WTC11 (cell line): ENCODE data around the gene GPRC5C. TPM values are rescaled to one million over a fixed set of nuclear protein-coding genes. Genes with fewer than 3 reads are reported as not detected.

Source experiments
- ATAC-seq: fragments of 200-7000 bp; cut with Tn5 transposase; 2 replicates; pipeline ENCODE4 v1.10.0; 2021; ENCODE audit warnings: mild to moderate bottlenecking, moderate library complexity
- CTCF ChIA-PET: fragments of 300-600 bp; sonication (Branson Sonifier 250); formaldehyde crosslinking; loops from one replicate; lab custom pipeline; 2021; ENCODE audit warnings: antibody characterized with exemption; lab: Charles Lee
- POLR2A ChIA-PET: fragments of 350-600 bp; sonication (Branson Sonifier 250); formaldehyde crosslinking; loops from one replicate; lab custom pipeline; 2021; ENCODE audit warnings: antibody characterized with exemption; lab: Charles Lee
- DNase-seq: peaks from one replicate; pipeline ENCODE4 v3.0.0; 2021; ENCODE audit warnings: low spot score
- H3K27ac Mint-ChIP-seq: 2 replicates; pipeline ENCODE4 v1.8.0; 2021; ENCODE audit warnings: mixed read lengths
- H3K27me3 Mint-ChIP-seq: 2 replicates; pipeline ENCODE4 v1.8.0; 2021; ENCODE audit warnings: low read depth, mild to moderate bottlenecking, moderate library complexity, mixed read lengths
- H3K36me3 Mint-ChIP-seq: 2 replicates; pipeline ENCODE4 v1.8.0; 2021; ENCODE audit warnings: mixed read lengths
- H3K4me1 Mint-ChIP-seq: 2 replicates; pipeline ENCODE4 v1.8.0; 2022; ENCODE audit warnings: mixed read lengths
- H3K4me3 Mint-ChIP-seq: 2 replicates; pipeline ENCODE4 v1.8.0; 2021; ENCODE audit warnings: mild to moderate bottlenecking, moderate library complexity, mixed read lengths
- H3K9me3 Mint-ChIP-seq: 2 replicates; pipeline ENCODE4 v1.8.0; 2021; ENCODE audit warnings: mixed read lengths
- AR ChIP-seq: fragments of 250-450 bp; sonication (Bioruptor Pico); IDR thresholded peaks from 2 replicates; pipeline ENCODE4 v1.9.0; 2021; ENCODE audit warnings: mild to moderate bottlenecking
- CTCF ChIP-seq: fragments of 200-600 bp; IDR thresholded peaks from 2 replicates; pipeline ENCODE4 v1.8.0; 2022; ENCODE audit warnings: antibody characterized with exemption
- FOXP4 ChIP-seq: sonication (generic); formaldehyde crosslinking; IDR thresholded peaks from 2 replicates; pipeline ENCODE4 v1.8.0; 2022; ENCODE audit warnings: mild to moderate bottlenecking, missing genetic modification reagents
- GABPB1 ChIP-seq: sonication (generic); formaldehyde crosslinking; IDR thresholded peaks from 2 replicates; pipeline ENCODE4 v1.8.1; 2023; ENCODE audit warnings: mild to moderate bottlenecking, missing genetic modification reagents
- GRHL2 ChIP-seq: fragments of 250-450 bp; sonication (Bioruptor Pico); IDR thresholded peaks from 2 replicates; pipeline ENCODE4 v1.8.0; 2022; ENCODE audit warnings: mild to moderate bottlenecking, moderate library complexity; ENCODE audit not compliant: insufficient replicate concordance, severe bottlenecking
- IRF1 ChIP-seq: sonication (generic); formaldehyde crosslinking; IDR thresholded peaks from 2 replicates; pipeline ENCODE4 v1.8.0; 2023; ENCODE audit warnings: missing genetic modification reagents
- JAZF1 ChIP-seq: fragments of 250-450 bp; sonication (Bioruptor Pico); IDR thresholded peaks from 2 replicates; pipeline ENCODE4 v1.9.0; 2021; ENCODE audit warnings: moderate library complexity, mild to moderate bottlenecking, inconsistent platforms
- NR1H2 ChIP-seq: sonication (generic); formaldehyde crosslinking; IDR thresholded peaks from 2 replicates; pipeline ENCODE4 v1.9.0; 2021; ENCODE audit warnings: mild to moderate bottlenecking, moderate library complexity, missing genetic modification reagents
- PRDM15 ChIP-seq: sonication (generic); formaldehyde crosslinking; IDR thresholded peaks from 2 replicates; pipeline ENCODE4 v1.8.0; 2022; ENCODE audit warnings: missing genetic modification reagents
- PREB ChIP-seq: sonication (generic); formaldehyde crosslinking; IDR thresholded peaks from 2 replicates; pipeline ENCODE4 v1.8.1; 2022; ENCODE audit warnings: mild to moderate bottlenecking, missing genetic modification reagents, moderate library complexity, borderline replicate concordance
- ZNF219 ChIP-seq: sonication (generic); formaldehyde crosslinking; IDR thresholded peaks from 2 replicates; pipeline ENCODE4 v1.8.0; 2023; ENCODE audit warnings: missing genetic modification reagents, mild to moderate bottlenecking, borderline replicate concordance
- ZNF317 ChIP-seq: sonication (generic); formaldehyde crosslinking; IDR thresholded peaks from 2 replicates; pipeline ENCODE4 v1.8.1; 2023; ENCODE audit warnings: low read depth, mild to moderate bottlenecking, moderate library complexity, missing genetic modification reagents, borderline replicate concordance
- ZNF423 ChIP-seq: fragments of 250-450 bp; sonication (Bioruptor Pico); IDR thresholded peaks from 2 replicates; pipeline ENCODE4 v2.1.2; 2022; ENCODE audit warnings: mild to moderate bottlenecking, moderate library complexity
- total RNA-seq: library from RNA; stranded (reverse); gene quantifications from 3 replicates; pipeline ENCODE4 v1.2.3, GENCODE V29; 2021

The GPRC5C gene
- total RNA-seq, 1 experiment from 2014 or later, result 19.6 TPM

- TF ChIP-seq JAZF1 (CRISPR knock-in tag) (no peak), ZNF423 (CRISPR knock-in tag) (peak; percentile 7; the same call in 1 of the 2 replicates)
- Mint-ChIP-seq H3K27ac (peak overlapping the region; percentile 30; the same call in 1 of the 2 replicates), H3K4me1 (peaks cover 25% of the 10 kb centered on the region), H3K27me3 (peaks cover 32% of the 10 kb centered on the region), H3K9me3 (peaks cover 3% of the 10 kb centered on the region), H3K4me3 (peak overlapping the region; percentile 80), H3K36me3 (no peaks in the 10 kb centered on the region; the same call in 1 of the 2 replicates)
- ATAC-seq (peak; percentile 46), DNase-seq (no peak)
- POLR2A ChIA-PET, result interaction anchor here (0.7 to 1.9 kb wide), 4 partner anchors 10 to 31 kb away, joined by 3 to 12 read pairs (median 4); no protein-coding TSS in a partner anchor
- CTCF ChIA-PET, result interaction anchor here (0.7 to 7.4 kb wide), 8 partner anchors 11 to 72 kb away, joined by 3 to 151 read pairs (median 4); partner anchors contain the start of genes BTBD17 and GPR142
Measured at GRCh38 chr17:74433421-74434121, 1.7 kb downstream of the GPRC5C start.

- H3K36me3 Mint-ChIP-seq, result peaks cover 7% of the 10 kb centered on the region; the same call in 1 of the 2 replicates
- no peak for ATAC-seq
- TF ChIP-seq GRHL2 (CRISPR knock-in tag), result no peak
- no peak for TF ChIP-seq ZNF219 (CRISPR knock-in tag)
- TF ChIP-seq IRF1, result no peak
- TF ChIP-seq PRDM15 (CRISPR knock-in tag), result no peak
- TF ChIP-seq PREB (CRISPR knock-in tag), result no peak
- TF ChIP-seq CTCF, result no peak
- no peak for TF ChIP-seq AR (CRISPR knock-in tag)
- no peak for TF ChIP-seq NR1H2 (CRISPR knock-in tag)
- TF ChIP-seq GABPB1, result no peak
- no peak for TF ChIP-seq FOXP4
- no peak for TF ChIP-seq ZNF317
- TF ChIP-seq, all 79 proteins: peak for 0
- no peak for DNase-seq
- peaks cover 3% of the 10 kb centered on the region for H3K9me3 Mint-ChIP-seq
- H3K4me3 Mint-ChIP-seq, result no peak overlapping the region
- peaks cover 21% of the 10 kb centered on the region for H3K27me3 Mint-ChIP-seq
- H3K27ac Mint-ChIP-seq, result no peak overlapping the region; the same call in 1 of the 2 replicates
- ChIA-PET CTCF (interaction anchor here (0.7 to 7.4 kb wide), 6 partner anchors 19 to 166 kb away, joined by 3 to 151 read pairs (median 20); partner anchors contain the start of gene BTBD17), POLR2A (no interaction called here)
- peaks cover 14% of the 10 kb centered on the region for H3K4me1 Mint-ChIP-seq
Measured at GRCh38 chr17:74435775-74436359, 4.0 kb downstream of the GPRC5C start.
